Erythroblast (primary cell): ENCODE measurements around the gene TMEM134.

Experiments
- GATA1 ChIP-seq: IDR thresholded peaks from 2 replicates; pipeline ENCODE4 v1.6.1; 2011; ENCODE audit warnings: low read depth, mild to moderate bottlenecking, control low read depth, low read length, moderate library complexity
- POLR2A ChIP-seq: IDR thresholded peaks from 2 replicates; pipeline ENCODE4 v1.6.1; 2011; ENCODE audit warnings: mild to moderate bottlenecking, low read length

DNA sequence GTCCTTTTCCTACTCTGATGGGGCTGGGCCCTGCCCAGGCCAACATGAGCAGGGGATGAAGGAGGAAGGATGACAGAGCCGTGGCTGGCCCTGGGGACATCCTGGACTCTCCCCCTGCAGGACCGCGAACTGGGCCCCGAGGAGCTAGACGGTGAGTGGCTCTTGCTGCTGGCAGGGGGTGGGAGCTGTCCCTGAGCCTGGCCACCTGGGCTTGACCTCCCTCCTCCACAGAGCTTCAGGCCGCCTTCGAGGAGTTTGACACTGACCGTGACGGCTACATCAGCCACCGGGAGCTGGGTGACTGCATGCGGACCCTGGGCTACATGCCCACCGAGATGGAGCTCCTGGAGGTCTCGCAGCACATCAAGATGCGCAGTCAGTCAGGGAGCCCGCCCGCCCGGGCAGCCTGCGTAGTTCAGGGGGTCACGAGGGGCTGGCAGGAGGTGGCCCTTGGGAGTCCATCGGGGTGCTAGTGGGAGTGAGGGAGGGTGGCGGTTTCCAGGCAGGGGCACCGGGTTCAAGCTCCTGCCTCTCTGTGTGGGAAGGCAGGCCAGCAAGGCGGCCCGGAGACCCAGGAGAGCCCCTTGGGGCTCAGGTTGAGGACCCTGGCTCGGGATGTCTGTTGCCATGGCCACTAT is 12.9 kb downstream of the TMEM134 start:
- TF ChIP-seq POLR2A (no peak), GATA1 (no peak)
